ENCODE measurements around the gene CHD3.

The CHD3 gene

DNA sequence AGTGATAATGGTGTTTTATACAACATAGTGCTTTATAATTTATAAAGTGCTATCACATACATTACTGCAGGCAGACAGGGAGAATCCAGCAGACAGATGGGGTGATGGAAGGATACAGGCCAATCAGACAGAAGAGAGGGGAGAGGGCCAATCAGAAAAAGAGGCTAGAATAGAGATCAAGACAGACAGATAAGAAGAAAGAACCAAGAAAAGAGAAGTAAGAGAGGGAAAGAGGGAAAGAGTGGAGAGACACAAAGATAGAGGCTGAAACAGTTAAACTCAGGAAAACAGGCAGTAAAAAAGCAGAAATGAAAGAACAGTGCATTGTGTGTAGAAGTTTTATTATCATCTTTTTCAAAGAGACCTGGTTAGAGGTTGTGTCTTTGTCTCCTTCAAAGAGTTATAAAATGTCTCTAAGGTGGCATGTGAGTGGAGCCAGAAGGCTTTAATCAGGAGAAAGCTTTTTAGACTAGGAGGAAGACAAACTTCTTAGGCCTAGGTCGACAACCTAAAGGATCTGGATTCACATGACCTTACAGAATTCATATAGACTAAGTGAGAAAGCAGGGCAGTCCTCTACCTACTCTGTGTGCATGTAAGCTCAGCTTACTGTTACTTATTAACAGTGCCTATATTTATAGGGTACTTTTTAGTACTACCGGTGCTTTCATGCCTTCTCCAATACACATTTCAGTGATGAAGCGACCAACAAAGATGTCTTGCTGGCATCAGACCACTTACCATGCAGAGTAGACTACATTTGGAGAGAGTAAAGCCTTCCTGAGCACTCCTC, 8.3 kb upstream of the CHD3 start:
- no peaks in the 10 kb centered on the region for H3K27me3 ChIP-seq (ENCODE audit: control insufficient read depth, insufficient read depth, low read length)
- H3K36me3 ChIP-seq (ENCODE audit: control insufficient read depth, insufficient read depth, low read length): peaks cover 10% of the 10 kb centered on the region
- H3K4me1 ChIP-seq (ENCODE audit: control insufficient read depth, insufficient read depth, low read length): peaks cover 9% of the 10 kb centered on the region
- no peak overlapping the region for H3K4me3 ChIP-seq (ENCODE audit: low read depth, low read length)
- no peak overlapping the region for H3K27ac ChIP-seq (ENCODE audit: low read depth, low read length)
- no peaks in the 10 kb centered on the region for H3K9me3 ChIP-seq (ENCODE audit: control insufficient read depth, insufficient read depth, low read length)
- H3K9ac ChIP-seq (ENCODE audit: low read depth, low read length): no peak overlapping the region

DNA sequence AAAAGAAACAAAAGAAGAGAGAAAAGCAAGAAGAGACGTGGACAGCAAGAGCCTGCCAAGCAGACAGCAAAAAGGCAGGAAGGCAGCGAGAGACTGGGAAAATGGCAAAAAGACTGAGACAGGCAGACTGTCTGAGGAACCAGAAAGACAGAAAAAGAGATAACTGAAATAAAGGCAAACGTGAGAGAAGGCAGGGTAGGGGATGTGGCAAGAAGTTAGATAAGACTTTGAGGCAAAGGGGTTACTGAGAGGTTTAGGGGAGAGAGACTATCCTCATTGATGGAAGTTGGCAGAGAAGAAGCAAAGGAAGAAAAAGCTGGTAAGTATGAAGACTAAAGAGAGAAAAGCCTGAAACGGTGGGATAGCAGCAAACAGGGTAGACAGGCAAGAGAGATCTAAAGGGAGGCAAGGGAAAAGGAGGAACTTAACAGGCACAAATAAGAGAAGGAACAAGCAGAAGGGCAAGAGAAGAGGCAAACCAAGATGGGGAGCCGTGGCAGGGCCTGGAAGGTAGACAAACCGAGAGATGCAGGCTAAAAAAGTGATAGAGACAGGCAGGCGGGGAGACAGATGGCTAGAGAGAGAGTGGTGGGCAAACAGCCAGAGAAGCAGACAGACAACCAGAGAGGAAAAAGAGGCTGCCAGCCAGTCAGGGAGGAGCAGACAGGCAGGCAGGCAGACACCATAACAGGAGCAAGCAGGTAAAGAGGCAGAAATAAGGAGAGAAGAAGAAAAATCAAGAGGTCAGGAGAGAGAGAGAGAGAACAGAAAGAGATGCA, 7.1 kb upstream of the CHD3 start:
- H3K36me3 ChIP-seq (ENCODE audit: control insufficient read depth, insufficient read depth, low read length): peaks cover 10% of the 10 kb centered on the region
- no peaks in the 10 kb centered on the region for H3K9me3 ChIP-seq (ENCODE audit: control insufficient read depth, insufficient read depth, low read length)
- no peak overlapping the region for H3K27ac ChIP-seq (ENCODE audit: low read depth, low read length)
- H3K27me3 ChIP-seq (ENCODE audit: control insufficient read depth, insufficient read depth, low read length): peaks cover 10% of the 10 kb centered on the region
- no peak overlapping the region for H3K9ac ChIP-seq (ENCODE audit: low read depth, low read length)
- H3K4me3 ChIP-seq (ENCODE audit: low read depth, low read length): no peak overlapping the region
- H3K4me1 ChIP-seq (ENCODE audit: control insufficient read depth, insufficient read depth, low read length): peaks cover 9% of the 10 kb centered on the region

- Histone ChIP-seq H3K9ac (ENCODE audit: low read depth, low read length) (no peak overlapping the region), H3K36me3 (ENCODE audit: control insufficient read depth, insufficient read depth, low read length) (peaks cover 10% of the 10 kb centered on the region), H3K27ac (ENCODE audit: low read depth, low read length) (no peak overlapping the region), H3K4me1 (ENCODE audit: control insufficient read depth, insufficient read depth, low read length) (peaks cover 14% of the 10 kb centered on the region), H3K9me3 (ENCODE audit: control insufficient read depth, insufficient read depth, low read length) (no peaks in the 10 kb centered on the region), H3K27me3 (ENCODE audit: control insufficient read depth, insufficient read depth, low read length) (peaks cover 11% of the 10 kb centered on the region), H3K4me3 (ENCODE audit: low read depth, low read length) (no peak overlapping the region)
Measured at GRCh38 chr17:7882068-7882467, 6.5 kb upstream of the CHD3 start.

GRCh38 chr17:7882629-7883028, 6.0 kb upstream of the CHD3 start:
- H3K4me1 ChIP-seq (ENCODE audit: control insufficient read depth, insufficient read depth, low read length): peaks cover 18% of the 10 kb centered on the region
- no peak overlapping the region for H3K9ac ChIP-seq (ENCODE audit: low read depth, low read length)
- H3K36me3 ChIP-seq (ENCODE audit: control insufficient read depth, insufficient read depth, low read length): peaks cover 10% of the 10 kb centered on the region
- no peak overlapping the region for H3K27ac ChIP-seq (ENCODE audit: low read depth, low read length)
- H3K4me3 ChIP-seq (ENCODE audit: low read depth, low read length): no peak overlapping the region
- H3K27me3 ChIP-seq (ENCODE audit: control insufficient read depth, insufficient read depth, low read length): peaks cover 11% of the 10 kb centered on the region
- H3K9me3 ChIP-seq (ENCODE audit: control insufficient read depth, insufficient read depth, low read length): no peaks in the 10 kb centered on the region

- no peak overlapping the region for H3K27ac ChIP-seq (ENCODE audit: low read depth, low read length)
- peak overlapping the region; percentile 38 for H3K4me3 ChIP-seq (ENCODE audit: low read depth, low read length)
- H3K27me3 ChIP-seq (ENCODE audit: control insufficient read depth, insufficient read depth, low read length): peaks cover 11% of the 10 kb centered on the region
- no peaks in the 10 kb centered on the region for H3K9me3 ChIP-seq (ENCODE audit: control insufficient read depth, insufficient read depth, low read length)
- peaks cover 10% of the 10 kb centered on the region for H3K36me3 ChIP-seq (ENCODE audit: control insufficient read depth, insufficient read depth, low read length)
- H3K9ac ChIP-seq (ENCODE audit: low read depth, low read length): no peak overlapping the region
- H3K4me1 ChIP-seq (ENCODE audit: control insufficient read depth, insufficient read depth, low read length): peaks cover 28% of the 10 kb centered on the region
Measured at GRCh38 chr17:7883781-7884386, 4.7 kb upstream of the CHD3 start.

DNA sequence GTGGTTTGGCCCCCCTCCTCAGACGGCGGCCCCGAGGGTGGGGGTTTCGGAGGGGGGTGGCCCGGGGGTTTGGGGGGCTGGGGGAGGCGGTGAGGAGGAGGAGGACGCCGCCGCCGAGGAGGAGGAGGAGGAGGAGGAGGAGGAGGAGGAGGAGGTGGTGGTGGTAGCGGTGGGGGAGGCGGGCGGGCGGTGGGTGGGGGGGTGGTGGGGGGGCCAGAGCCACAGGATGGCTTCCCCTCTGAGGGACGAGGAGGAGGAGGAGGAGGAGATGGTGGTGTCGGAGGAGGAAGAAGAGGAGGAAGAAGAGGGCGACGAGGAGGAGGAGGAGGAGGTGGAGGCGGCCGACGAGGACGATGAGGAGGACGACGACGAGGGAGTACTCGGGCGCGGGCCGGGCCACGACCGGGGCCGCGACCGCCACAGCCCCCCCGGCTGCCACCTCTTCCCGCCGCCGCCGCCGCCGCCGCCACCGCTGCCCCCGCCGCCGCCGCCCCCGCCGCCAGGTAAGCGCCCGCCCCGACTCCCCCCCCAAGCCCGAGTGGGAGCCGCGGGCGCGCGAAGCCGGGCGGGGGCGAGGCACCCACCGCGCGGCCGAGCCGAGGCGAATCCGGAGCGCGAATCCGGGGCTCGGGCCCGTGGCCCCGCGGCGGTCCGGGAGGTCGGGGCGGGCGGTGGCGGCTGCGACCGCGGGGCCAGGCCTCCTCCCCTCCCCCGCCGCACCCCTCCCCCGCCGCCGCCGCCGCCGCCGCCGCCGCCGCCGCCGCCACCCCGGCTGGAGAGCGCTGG, 3.8 kb upstream of the CHD3 start:
- H3K27ac ChIP-seq (ENCODE audit: low read depth, low read length): peak overlapping the region; percentile 59
- peak overlapping the region; percentile 85 for H3K4me3 ChIP-seq (ENCODE audit: low read depth, low read length)
- no peaks in the 10 kb centered on the region for H3K9me3 ChIP-seq (ENCODE audit: control insufficient read depth, insufficient read depth, low read length)
- H3K36me3 ChIP-seq (ENCODE audit: control insufficient read depth, insufficient read depth, low read length): peaks cover 4% of the 10 kb centered on the region; the same call in 1 of the 2 replicates
- H3K27me3 ChIP-seq (ENCODE audit: control insufficient read depth, insufficient read depth, low read length): peaks cover 11% of the 10 kb centered on the region
- peaks cover 31% of the 10 kb centered on the region for H3K4me1 ChIP-seq (ENCODE audit: control insufficient read depth, insufficient read depth, low read length)
- H3K9ac ChIP-seq (ENCODE audit: low read depth, low read length): no peak overlapping the region

DNA sequence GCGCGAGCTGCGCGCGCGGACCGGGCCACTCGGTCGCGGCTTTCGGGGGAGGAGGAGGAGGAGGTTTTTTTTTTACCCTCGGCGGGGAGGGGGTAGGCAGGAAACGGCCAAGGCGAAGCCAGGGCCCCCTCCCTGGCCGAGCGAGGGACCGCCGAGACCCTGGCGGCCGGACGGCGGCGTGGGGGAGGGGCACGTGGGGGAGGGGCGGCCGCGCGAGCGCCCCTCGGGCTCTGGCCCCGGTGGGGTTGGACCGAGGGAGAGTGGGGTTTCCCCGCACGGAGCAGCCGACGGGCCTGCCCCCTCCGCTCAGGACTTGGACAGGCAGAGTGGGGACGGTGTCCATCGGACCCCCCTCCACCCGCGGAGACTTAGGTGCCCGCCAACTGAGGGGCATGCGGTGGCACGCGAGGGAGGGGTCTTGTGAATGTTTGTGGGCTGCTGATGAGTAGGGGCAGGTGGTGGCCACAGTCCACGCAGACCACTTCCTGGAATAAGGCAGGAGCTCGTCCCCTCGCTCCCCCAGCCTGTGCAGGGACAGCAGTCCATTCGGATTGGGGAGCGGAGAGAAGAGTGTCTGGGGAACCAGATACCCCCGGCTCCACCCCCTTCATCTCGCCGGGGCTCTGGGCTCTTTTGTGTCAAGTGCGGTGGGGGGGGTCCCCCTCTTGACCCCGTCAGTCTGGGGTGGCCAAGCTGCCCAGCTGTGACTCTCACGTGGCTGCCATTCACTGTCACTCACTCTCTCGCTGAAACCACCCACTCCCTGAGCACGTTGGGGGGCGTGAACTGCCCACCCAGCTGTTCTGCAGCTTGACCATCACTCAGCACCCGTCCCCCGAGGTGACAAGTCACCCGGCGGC, 3.0 kb upstream of the CHD3 start:
- H3K4me3 ChIP-seq (ENCODE audit: low read depth, low read length): peak overlapping the region; percentile 85
- peak overlapping the region; percentile 70 for H3K27ac ChIP-seq (ENCODE audit: low read depth, low read length)
- H3K36me3 ChIP-seq (ENCODE audit: control insufficient read depth, insufficient read depth, low read length): peaks cover 3% of the 10 kb centered on the region; the same call in 1 of the 2 replicates
- H3K9ac ChIP-seq (ENCODE audit: low read depth, low read length): no peak overlapping the region
- H3K9me3 ChIP-seq (ENCODE audit: control insufficient read depth, insufficient read depth, low read length): no peaks in the 10 kb centered on the region
- H3K4me1 ChIP-seq (ENCODE audit: control insufficient read depth, insufficient read depth, low read length): peaks cover 31% of the 10 kb centered on the region
- peaks cover 11% of the 10 kb centered on the region for H3K27me3 ChIP-seq (ENCODE audit: control insufficient read depth, insufficient read depth, low read length)

GRCh38 chr17:7886227-7887037, 2.2 kb upstream of the CHD3 start:
- H3K4me1 ChIP-seq (ENCODE audit: control insufficient read depth, insufficient read depth, low read length): peaks cover 31% of the 10 kb centered on the region
- H3K4me3 ChIP-seq (ENCODE audit: low read depth, low read length): peak overlapping the region; percentile 85
- H3K27ac ChIP-seq (ENCODE audit: low read depth, low read length): peak overlapping the region; percentile 70
- H3K27me3 ChIP-seq (ENCODE audit: control insufficient read depth, insufficient read depth, low read length): peaks cover 11% of the 10 kb centered on the region
- H3K9me3 ChIP-seq (ENCODE audit: control insufficient read depth, insufficient read depth, low read length): no peaks in the 10 kb centered on the region
- H3K9ac ChIP-seq (ENCODE audit: low read depth, low read length): peak overlapping the region; percentile 1; the same call in 1 of the 2 replicates
- H3K36me3 ChIP-seq (ENCODE audit: control insufficient read depth, insufficient read depth, low read length): peaks cover 5% of the 10 kb centered on the region

- H3K4me1 ChIP-seq (ENCODE audit: control insufficient read depth, insufficient read depth, low read length): peaks cover 31% of the 10 kb centered on the region
Measured at GRCh38 chr17:7887038-7887481, 1.5 kb upstream of the CHD3 start.

More at GRCh38 chr17:7887038-7887481, 1.5 kb upstream of the CHD3 start:
- peak overlapping the region; percentile 70 for H3K27ac ChIP-seq (ENCODE audit: low read depth, low read length)
- peak overlapping the region; percentile 85 for H3K4me3 ChIP-seq (ENCODE audit: low read depth, low read length)
- no peaks in the 10 kb centered on the region for H3K9me3 ChIP-seq (ENCODE audit: control insufficient read depth, insufficient read depth, low read length)
- peaks cover 5% of the 10 kb centered on the region for H3K36me3 ChIP-seq (ENCODE audit: control insufficient read depth, insufficient read depth, low read length)
- H3K27me3 ChIP-seq (ENCODE audit: control insufficient read depth, insufficient read depth, low read length): peaks cover 11% of the 10 kb centered on the region
- peak overlapping the region; percentile 1; the same call in 1 of the 2 replicates for H3K9ac ChIP-seq (ENCODE audit: low read depth, low read length)

All from HUES48 (cell line).